Measurements from ENCODE around the gene PSMG2.
A peak's percentile ranks its signal among the peaks of the same experiment; 100 is the strongest.
"Not testable (repeated sequence)": the region's sequence is repeated elsewhere in the genome, so short reads cannot be mapped to it uniquely, and the experiment has no call there.

Gene PSMG2

GRCh38 chr18:12722731-12723130 lies 19.9 kb downstream of the PSMG2 start:
- DNase-seq (ENCODE audit: low read depth): no peak

GRCh38 chr18:12726331-12726730 lies 23.5 kb downstream of the PSMG2 start:
- DNase-seq (ENCODE audit: low read depth): no peak

GRCh38 chr18:12726774-12727550 lies 24.1 kb downstream of the PSMG2 start:
- DNase-seq (ENCODE audit: low read depth): peak; percentile 7

- DNase-seq (ENCODE audit: low read depth): no peak
These were observed 34.5 kb downstream of the PSMG2 start for GRCh38 chr18:12737243-12737902.

GRCh38 chr18:12741351-12741750 lies 38.5 kb downstream of the PSMG2 start:
- no peak for DNase-seq (ENCODE audit: low read depth)

GRCh38 chr18:12742453-12742852 lies 39.6 kb downstream of the PSMG2 start:
- DNase-seq (ENCODE audit: low read depth): no peak

- no peak for DNase-seq (ENCODE audit: low read depth)
These were observed 41.3 kb downstream of the PSMG2 start for GRCh38 chr18:12744103-12744502.

- DNase-seq (ENCODE audit: low read depth): no peak
These were observed 42.4 kb downstream of the PSMG2 start for GRCh38 chr18:12745095-12745795.

- DNase-seq (ENCODE audit: low read depth): no peak
These were observed 44.9 kb downstream of the PSMG2 start for GRCh38 chr18:12747530-12748315.

GRCh38 chr18:12748671-12749070 lies 45.8 kb downstream of the PSMG2 start:
- DNase-seq (ENCODE audit: low read depth): no peak

- no peak for DNase-seq (ENCODE audit: low read depth)
These were observed 46.3 kb downstream of the PSMG2 start for GRCh38 chr18:12749121-12749520.

- DNase-seq (ENCODE audit: low read depth): no peak
These were observed 47.4 kb downstream of the PSMG2 start for GRCh38 chr18:12750076-12750714.

- no peak for DNase-seq (ENCODE audit: low read depth)
These were observed 48.1 kb downstream of the PSMG2 start for GRCh38 chr18:12750715-12751502.

GRCh38 chr18:12751503-12751884 lies 48.7 kb downstream of the PSMG2 start:
- DNase-seq (ENCODE audit: low read depth): no peak

GRCh38 chr18:12751891-12752290 lies 49.0 kb downstream of the PSMG2 start:
- no peak for DNase-seq (ENCODE audit: low read depth)

GRCh38 chr18:12754511-12754910 lies 51.7 kb downstream of the PSMG2 start:
- no peak for DNase-seq (ENCODE audit: low read depth)

- DNase-seq (ENCODE audit: low read depth): not testable (repeated sequence)
These were observed 52.8 kb downstream of the PSMG2 start for GRCh38 chr18:12755606-12756005.

- not testable (repeated sequence) for DNase-seq (ENCODE audit: low read depth)
These were observed 53.9 kb downstream of the PSMG2 start for GRCh38 chr18:12756619-12757239.

- not testable (repeated sequence) for DNase-seq (ENCODE audit: low read depth)
These were observed 55.7 kb downstream of the PSMG2 start for GRCh38 chr18:12758566-12758965.

- DNase-seq (ENCODE audit: low read depth): no peak
These were observed 62.3 kb downstream of the PSMG2 start for GRCh38 chr18:12765126-12765525.
